OCI-LY7 (cell line): ENCODE measurements around the gene PDE10A.

Experiments used
- EZH2phosphoT487 ChIP-seq: fragments of 200-600 bp; sonication (generic); IDR thresholded peaks from 2 replicates; pipeline ENCODE4 v1.6.1; 2018; ENCODE audit warnings: low read depth, borderline replicate concordance, mild to moderate bottlenecking, mixed run types, antibody characterized with exemption, low read length, moderate library complexity, mixed read lengths
- TF ChIP-seq, protein P1 (sequence below): fragments of 200-600 bp; sonication (generic); conservative IDR thresholded peaks from 2 replicates; pipeline ENCODE4 v1.5.1; 2014; ENCODE audit warnings: mild to moderate bottlenecking, antibody characterized with exemption, low read length, moderate library complexity, mixed read lengths

DNA sequence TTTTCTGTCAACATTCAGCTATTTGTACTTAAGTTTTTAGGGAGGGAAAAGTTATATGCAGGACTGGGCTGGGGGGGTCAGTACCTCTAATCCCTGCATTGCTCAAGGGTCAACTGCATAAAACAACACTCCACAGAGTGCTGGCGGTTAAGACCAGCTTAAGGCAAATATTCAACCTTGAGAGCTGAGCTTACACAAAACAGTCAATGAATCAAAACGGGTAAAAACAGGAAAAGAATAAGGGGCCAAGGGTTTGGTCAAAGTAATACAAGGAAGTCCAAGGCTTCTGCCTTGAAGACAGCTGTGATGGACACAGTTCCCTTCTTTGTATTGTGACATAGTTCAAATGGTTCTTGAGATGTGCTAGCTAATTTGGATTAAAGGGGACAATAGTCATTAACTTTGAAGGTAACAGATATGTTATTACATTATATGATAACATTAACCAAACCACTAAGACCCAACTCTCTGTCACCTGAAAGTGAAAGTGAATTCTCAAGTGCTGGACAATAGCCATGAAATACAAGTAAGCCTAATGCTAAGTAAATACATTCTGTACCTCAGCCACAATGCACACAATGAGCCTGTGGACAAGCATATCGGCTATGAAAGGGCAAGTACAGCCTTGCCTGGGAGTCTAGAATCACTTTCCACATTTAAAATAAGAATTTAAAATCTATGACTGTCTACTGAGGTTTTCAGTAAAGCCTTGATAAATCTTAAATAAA is 106.8 kb downstream of the PDE10A start:
- TF ChIP-seq, protein P1, sequence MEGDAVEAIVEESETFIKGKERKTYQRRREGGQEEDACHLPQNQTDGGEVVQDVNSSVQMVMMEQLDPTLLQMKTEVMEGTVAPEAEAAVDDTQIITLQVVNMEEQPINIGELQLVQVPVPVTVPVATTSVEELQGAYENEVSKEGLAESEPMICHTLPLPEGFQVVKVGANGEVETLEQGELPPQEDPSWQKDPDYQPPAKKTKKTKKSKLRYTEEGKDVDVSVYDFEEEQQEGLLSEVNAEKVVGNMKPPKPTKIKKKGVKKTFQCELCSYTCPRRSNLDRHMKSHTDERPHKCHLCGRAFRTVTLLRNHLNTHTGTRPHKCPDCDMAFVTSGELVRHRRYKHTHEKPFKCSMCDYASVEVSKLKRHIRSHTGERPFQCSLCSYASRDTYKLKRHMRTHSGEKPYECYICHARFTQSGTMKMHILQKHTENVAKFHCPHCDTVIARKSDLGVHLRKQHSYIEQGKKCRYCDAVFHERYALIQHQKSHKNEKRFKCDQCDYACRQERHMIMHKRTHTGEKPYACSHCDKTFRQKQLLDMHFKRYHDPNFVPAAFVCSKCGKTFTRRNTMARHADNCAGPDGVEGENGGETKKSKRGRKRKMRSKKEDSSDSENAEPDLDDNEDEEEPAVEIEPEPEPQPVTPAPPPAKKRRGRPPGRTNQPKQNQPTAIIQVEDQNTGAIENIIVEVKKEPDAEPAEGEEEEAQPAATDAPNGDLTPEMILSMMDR: no peak
- no peak for TF ChIP-seq EZH2phosphoT487
